Transverse colon (tissue), 3 donors: ENCODE data around the gene MYDGF.

Source experiments
- POLR2A ChIP-seq: fragments of 450-650 bp; IDR thresholded peaks from one replicate; pipeline ENCODE4 v1.6.1; 2016; ENCODE audit warnings: antibody characterized with exemption, mild to moderate bottlenecking, moderate library complexity
- TF ChIP-seq, protein P1 (sequence below), 5 experiments: fragments of 200-600 bp in 3 of 5; fragments of 450-650 bp in 2 of 5; sonication (generic) in 3 of 5; IDR thresholded peaks; 1 replicate in 2 of 5; 2 replicates in 3 of 5; pipeline ENCODE4 v1.5.1; 2016 to 2017; ENCODE audit warnings: antibody characterized with exemption in 5 of 5, inconsistent platforms in 3 of 5, mild to moderate bottlenecking in 2 of 5, moderate library complexity in 1 of 5

DNA sequence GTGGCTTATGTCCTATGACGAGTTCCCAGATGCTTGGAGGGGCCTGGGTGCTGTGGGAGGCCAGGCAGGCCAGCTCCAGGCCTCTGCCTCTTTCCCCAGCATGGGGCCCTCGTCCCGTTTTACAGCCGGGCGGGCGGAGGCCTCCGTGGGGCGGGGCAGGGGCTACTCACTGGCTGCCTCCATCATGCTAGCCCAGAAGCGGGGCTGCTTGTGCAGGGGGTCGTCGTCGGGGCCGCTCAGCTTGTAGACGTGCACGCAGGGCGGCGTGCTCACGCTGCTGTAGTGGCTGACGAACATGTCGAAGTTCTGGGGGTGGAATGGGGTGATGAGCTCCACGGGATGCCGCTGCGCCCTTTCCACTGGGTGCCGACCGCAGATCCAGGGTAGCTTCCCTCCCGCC, 18.4 kb upstream of the MYDGF start:
- TF ChIP-seq, protein P1, sequence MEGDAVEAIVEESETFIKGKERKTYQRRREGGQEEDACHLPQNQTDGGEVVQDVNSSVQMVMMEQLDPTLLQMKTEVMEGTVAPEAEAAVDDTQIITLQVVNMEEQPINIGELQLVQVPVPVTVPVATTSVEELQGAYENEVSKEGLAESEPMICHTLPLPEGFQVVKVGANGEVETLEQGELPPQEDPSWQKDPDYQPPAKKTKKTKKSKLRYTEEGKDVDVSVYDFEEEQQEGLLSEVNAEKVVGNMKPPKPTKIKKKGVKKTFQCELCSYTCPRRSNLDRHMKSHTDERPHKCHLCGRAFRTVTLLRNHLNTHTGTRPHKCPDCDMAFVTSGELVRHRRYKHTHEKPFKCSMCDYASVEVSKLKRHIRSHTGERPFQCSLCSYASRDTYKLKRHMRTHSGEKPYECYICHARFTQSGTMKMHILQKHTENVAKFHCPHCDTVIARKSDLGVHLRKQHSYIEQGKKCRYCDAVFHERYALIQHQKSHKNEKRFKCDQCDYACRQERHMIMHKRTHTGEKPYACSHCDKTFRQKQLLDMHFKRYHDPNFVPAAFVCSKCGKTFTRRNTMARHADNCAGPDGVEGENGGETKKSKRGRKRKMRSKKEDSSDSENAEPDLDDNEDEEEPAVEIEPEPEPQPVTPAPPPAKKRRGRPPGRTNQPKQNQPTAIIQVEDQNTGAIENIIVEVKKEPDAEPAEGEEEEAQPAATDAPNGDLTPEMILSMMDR (IDR thresholded peaks at IDR 0.05): no peak
- no peak for TF ChIP-seq POLR2A
